ENCODE measurements around the gene SARDH. TPM values are rescaled to one million over a fixed set of nuclear protein-coding genes. Genes with fewer than 3 reads are reported as not detected.
"Not testable (repeated sequence)": the region's sequence is repeated elsewhere in the genome, so short reads cannot be mapped to it uniquely, and the experiment has no call there.

SARDH gene
- total RNA-seq, 1 experiment from 2014 or later: not detected

DNA sequence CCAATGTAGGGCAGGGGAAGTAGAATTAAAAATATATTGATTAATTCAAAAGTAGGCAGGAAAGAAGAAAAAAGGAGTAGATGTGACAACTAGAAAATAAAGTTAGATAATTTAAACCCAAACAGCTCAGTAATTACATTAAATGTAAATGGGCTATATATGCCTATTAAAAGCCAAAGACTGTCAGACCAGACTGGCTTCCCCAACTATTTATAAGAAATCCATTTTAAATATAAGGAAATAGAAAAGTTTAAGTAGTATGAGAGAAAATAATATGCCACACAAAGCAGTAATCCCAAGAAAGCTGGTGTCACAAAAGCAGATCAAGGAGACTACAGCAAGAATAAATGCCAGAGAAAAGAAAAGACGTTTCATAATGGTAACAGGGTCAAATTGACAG, 28.9 kb upstream of the SARDH start:
- H3K36me3 Mint-ChIP-seq (ENCODE audit: insufficient read depth, unreplicated experiment): peaks cover 21% of the 10 kb centered on the region
- H3K9me3 Mint-ChIP-seq (ENCODE audit: low read depth, unreplicated experiment): peaks cover 2% of the 10 kb centered on the region
- no peaks in the 10 kb centered on the region for H3K27me3 Mint-ChIP-seq (ENCODE audit: unreplicated experiment)
- H3K4me1 Mint-ChIP-seq (ENCODE audit: low read depth, unreplicated experiment): no peaks in the 10 kb centered on the region
- DNase-seq: no peak
- CTCF ChIA-PET: no interaction called here
- intact Hi-C loops (cut with micrococcal nuclease; ENCODE audit: unreplicated experiment): no loop called here
- H3K4me3 Mint-ChIP-seq (ENCODE audit: low read depth, unreplicated experiment): no peak overlapping the region
- TF ChIP-seq, protein P1, sequence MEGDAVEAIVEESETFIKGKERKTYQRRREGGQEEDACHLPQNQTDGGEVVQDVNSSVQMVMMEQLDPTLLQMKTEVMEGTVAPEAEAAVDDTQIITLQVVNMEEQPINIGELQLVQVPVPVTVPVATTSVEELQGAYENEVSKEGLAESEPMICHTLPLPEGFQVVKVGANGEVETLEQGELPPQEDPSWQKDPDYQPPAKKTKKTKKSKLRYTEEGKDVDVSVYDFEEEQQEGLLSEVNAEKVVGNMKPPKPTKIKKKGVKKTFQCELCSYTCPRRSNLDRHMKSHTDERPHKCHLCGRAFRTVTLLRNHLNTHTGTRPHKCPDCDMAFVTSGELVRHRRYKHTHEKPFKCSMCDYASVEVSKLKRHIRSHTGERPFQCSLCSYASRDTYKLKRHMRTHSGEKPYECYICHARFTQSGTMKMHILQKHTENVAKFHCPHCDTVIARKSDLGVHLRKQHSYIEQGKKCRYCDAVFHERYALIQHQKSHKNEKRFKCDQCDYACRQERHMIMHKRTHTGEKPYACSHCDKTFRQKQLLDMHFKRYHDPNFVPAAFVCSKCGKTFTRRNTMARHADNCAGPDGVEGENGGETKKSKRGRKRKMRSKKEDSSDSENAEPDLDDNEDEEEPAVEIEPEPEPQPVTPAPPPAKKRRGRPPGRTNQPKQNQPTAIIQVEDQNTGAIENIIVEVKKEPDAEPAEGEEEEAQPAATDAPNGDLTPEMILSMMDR (IDR thresholded peaks at IDR 0.05; ENCODE audit: unreplicated experiment): no peak
- no peak overlapping the region for H3K27ac Mint-ChIP-seq (ENCODE audit: unreplicated experiment)
- no TSS peak for BruUV-seq (replicated peaks)

GRCh38 chr9:133766234-133766633, 28.1 kb upstream of the SARDH start:
- H3K9me3 Mint-ChIP-seq (ENCODE audit: low read depth, unreplicated experiment); H3K27me3 Mint-ChIP-seq (ENCODE audit: unreplicated experiment); intact Hi-C loops (cut with micrococcal nuclease; ENCODE audit: unreplicated experiment); H3K4me3 Mint-ChIP-seq (ENCODE audit: low read depth, unreplicated experiment); DNase-seq; CTCF ChIA-PET; H3K27ac Mint-ChIP-seq (ENCODE audit: unreplicated experiment); H3K4me1 Mint-ChIP-seq (ENCODE audit: low read depth, unreplicated experiment); BruUV-seq (replicated peaks): not testable (repeated sequence)
- peaks cover 21% of the 10 kb centered on the region for H3K36me3 Mint-ChIP-seq (ENCODE audit: insufficient read depth, unreplicated experiment)

GRCh38 chr9:133763272-133764183, 25.4 kb upstream of the SARDH start:
- intact Hi-C loops (cut with micrococcal nuclease; ENCODE audit: unreplicated experiment): no loop called here
- CTCF ChIA-PET: no interaction called here
- H3K36me3 Mint-ChIP-seq (ENCODE audit: insufficient read depth, unreplicated experiment): peaks cover 21% of the 10 kb centered on the region

DNA sequence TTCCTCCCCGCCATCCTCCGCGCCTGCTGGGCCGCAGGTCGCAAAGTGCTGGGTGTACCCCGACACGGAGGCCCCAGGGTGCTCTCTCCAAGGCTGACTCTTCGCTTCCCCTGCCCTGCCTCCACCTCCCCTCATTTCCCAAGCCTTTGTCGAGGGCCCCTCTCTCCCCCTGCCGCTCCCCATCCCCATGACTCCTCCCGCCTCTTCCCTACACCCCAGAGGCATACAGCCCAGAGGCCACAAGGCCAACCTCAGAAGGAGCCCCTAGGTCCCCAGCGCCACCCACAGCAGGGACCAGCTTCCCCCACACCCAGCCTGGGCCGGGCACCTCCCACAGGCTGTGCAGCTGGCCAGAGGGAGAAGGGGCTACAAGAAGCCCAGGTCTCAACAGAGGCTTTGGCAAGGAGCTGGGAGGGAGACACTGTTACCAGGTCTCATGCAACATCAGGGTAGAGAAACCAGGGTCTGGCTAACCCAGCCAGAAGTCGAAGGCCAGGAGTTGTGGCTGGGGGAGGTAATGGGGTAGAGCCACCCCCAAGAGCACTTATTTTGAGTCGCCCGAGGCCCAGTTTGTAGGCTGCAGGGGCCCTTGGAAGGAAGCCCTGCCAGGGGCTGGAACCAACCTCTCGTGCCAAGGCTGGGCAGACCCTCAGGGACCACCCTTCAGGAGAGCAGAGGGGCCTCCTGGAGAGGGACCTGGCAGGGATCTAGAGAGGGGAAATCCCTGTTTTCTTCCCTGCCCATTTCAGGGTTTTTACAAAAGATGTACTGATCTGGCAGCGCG, 24.5 kb upstream of the SARDH start:
- BruUV-seq (replicated peaks): no TSS peak
- DNase-seq: no peak
- CTCF ChIA-PET: no interaction called here
- no peak overlapping the region for H3K27ac Mint-ChIP-seq (ENCODE audit: unreplicated experiment)
- no peak overlapping the region for H3K4me3 Mint-ChIP-seq (ENCODE audit: low read depth, unreplicated experiment)
- H3K9me3 Mint-ChIP-seq (ENCODE audit: low read depth, unreplicated experiment): peaks cover 2% of the 10 kb centered on the region
- TF ChIP-seq, protein P1 (IDR thresholded peaks at IDR 0.05; ENCODE audit: unreplicated experiment): no peak
- H3K36me3 Mint-ChIP-seq (ENCODE audit: insufficient read depth, unreplicated experiment): peaks cover 15% of the 10 kb centered on the region
- intact Hi-C loops (cut with micrococcal nuclease; ENCODE audit: unreplicated experiment): no loop called here
- no peaks in the 10 kb centered on the region for H3K27me3 Mint-ChIP-seq (ENCODE audit: unreplicated experiment)
- H3K4me1 Mint-ChIP-seq (ENCODE audit: low read depth, unreplicated experiment): no peaks in the 10 kb centered on the region

More at GRCh38 chr9:133763272-133764183, 25.4 kb upstream of the SARDH start:
- no TSS peak for BruUV-seq (replicated peaks)
- Mint-ChIP-seq H3K4me3 (ENCODE audit: low read depth, unreplicated experiment) (no peak overlapping the region), H3K9me3 (ENCODE audit: low read depth, unreplicated experiment) (peaks cover 2% of the 10 kb centered on the region), H3K27ac (ENCODE audit: unreplicated experiment) (no peak overlapping the region), H3K4me1 (ENCODE audit: low read depth, unreplicated experiment) (no peaks in the 10 kb centered on the region), H3K27me3 (ENCODE audit: unreplicated experiment) (no peaks in the 10 kb centered on the region)
- TF ChIP-seq, protein P1 (IDR thresholded peaks at IDR 0.05; ENCODE audit: unreplicated experiment): no peak
- DNase-seq: no peak
